H4 (cell line): ENCODE results near the gene COL1A1. TPM values are rescaled to one million over a fixed set of nuclear protein-coding genes. Genes with fewer than 3 reads are reported as not detected.
A peak's percentile ranks its signal among the peaks of the same experiment; 100 is the strongest.

Experiments
- DNase-seq: peaks from one replicate; pipeline ENCODE4 v3.0.0-alpha.2; 2015; ENCODE audit warnings: low spot score
- total RNA-seq: library from RNA; depleted of rRNA; stranded (reverse); fragments of >200 nt; shearing (Covaris generic); gene quantifications from 2 replicates; pipeline ENCODE4 v1.2.3, GENCODE V29; 2014

COL1A1 gene
- total RNA-seq, 1 experiment from 2014 or later: 11.1 TPM

DNA sequence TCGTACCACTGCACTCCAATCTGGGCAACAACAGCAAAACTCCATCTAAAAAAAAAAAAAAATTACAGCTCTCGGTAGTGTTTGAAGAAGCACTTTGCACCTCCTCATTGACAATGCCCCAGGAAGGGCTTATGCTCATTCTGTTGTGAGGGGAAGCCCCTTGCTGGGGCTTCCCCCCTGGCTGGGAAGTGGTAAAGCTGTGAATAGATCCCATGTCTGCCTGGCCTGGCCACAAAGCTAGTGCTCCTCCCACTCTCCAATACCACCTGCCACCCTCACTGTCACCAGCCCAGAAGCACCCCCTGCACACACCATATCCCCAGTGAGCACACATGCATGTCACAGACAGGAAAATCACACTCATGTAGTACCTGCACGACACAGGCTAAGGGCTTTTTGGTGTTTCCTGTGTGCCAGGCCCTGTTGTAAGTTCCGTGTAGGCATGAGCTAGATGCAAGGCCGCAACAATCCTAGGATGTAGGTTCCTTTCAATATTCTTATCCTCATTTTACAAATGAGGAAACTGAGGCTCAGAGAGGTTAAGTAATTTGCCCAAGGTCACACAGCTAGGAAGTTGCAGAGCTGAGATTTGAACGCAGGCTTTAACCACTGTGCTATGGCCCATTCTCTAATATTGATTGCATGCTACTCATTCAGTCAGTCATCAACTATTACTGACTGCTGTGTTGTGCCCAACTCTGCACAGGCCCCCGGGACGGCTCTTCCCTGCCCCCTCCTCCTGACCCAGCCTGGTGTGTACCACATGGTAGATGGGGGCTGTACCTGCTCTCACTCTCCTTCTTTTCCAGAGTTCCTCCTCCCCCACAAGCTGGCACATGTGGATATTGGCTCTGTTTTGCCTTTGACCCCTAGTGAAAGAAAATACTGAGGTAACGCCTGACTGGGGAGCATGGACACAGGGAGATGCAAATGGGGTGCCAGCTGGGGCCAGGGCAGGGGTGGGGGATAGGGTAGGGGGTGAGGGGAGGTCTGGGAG is 11.9 kb upstream of the COL1A1 start:
- DNase-seq: peak; percentile 57

DNA sequence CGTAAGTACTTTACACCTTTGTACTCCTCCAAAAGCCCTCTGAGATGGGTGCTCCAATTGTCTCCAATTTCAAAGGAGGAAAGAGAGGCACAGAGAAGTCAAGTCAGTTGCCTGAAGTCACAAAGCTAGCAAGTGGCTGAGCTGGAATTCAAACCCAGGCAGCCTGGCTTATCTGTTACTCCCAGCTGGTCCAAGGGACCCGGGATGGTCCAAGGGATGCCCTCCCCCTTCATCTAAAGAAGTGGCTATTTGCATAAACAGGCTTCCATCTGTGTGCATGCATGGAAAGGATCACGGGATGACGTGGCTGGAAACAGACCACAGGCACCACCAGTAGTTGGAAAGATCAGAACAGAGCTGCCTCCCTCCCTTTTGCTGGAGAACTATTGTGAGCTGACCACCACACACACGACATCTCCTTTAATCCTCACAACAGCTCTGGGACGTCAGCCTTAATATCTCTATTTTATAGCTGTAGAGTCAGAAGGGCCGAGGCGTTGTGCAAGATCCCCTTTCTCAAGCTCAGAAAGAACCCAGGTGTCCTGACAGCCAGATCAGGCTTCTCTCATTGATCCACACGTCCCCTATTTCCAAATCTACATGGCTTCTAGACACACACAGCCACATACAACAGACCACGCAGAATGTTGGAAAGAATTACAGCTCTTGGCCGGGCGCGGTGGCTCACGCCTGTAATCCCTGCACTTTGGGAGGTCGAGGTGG is 10.9 kb upstream of the COL1A1 start:
- DNase-seq: peak; percentile 85

DNA sequence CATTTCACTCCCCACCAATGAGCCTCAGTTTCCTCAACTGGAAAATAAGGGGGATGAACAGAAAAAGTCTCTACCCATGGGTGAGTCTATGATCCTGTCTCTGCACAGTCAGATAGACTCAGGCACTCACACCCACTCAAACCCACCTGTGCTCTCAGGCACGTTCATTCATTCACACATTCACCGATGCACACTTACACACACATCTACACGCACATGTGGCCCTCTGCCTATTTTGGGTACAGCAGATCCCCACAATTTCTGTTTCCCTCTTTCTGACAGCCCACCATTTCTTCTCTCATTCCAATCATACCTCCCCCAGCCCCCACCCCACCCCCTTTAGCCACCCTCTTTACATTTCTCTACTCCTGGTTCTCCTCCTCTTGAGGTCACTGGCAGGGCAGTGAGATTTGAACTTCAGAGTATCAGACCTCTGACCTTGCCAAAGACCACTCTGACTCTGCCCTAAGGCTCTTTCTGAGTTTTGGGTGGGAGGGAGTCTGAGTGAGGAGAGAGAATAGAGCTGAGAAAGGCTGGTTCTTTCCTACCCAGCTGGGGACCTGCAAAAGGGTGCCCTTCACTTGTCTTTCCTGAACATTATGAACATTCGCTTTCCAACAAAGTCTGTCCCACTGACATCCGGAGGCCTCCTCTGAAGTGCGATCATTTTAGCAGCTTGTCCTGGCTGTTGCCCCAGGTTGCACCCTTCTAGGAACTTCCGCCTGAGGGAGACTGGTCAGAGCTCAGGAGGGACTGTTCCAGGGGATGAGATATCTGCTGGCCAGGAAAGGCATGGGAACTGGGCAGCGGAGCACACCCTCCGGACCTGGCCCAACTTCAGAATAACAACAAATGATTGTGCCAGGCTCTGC is 10.1 kb upstream of the COL1A1 start:
- DNase-seq: no peak

DNA sequence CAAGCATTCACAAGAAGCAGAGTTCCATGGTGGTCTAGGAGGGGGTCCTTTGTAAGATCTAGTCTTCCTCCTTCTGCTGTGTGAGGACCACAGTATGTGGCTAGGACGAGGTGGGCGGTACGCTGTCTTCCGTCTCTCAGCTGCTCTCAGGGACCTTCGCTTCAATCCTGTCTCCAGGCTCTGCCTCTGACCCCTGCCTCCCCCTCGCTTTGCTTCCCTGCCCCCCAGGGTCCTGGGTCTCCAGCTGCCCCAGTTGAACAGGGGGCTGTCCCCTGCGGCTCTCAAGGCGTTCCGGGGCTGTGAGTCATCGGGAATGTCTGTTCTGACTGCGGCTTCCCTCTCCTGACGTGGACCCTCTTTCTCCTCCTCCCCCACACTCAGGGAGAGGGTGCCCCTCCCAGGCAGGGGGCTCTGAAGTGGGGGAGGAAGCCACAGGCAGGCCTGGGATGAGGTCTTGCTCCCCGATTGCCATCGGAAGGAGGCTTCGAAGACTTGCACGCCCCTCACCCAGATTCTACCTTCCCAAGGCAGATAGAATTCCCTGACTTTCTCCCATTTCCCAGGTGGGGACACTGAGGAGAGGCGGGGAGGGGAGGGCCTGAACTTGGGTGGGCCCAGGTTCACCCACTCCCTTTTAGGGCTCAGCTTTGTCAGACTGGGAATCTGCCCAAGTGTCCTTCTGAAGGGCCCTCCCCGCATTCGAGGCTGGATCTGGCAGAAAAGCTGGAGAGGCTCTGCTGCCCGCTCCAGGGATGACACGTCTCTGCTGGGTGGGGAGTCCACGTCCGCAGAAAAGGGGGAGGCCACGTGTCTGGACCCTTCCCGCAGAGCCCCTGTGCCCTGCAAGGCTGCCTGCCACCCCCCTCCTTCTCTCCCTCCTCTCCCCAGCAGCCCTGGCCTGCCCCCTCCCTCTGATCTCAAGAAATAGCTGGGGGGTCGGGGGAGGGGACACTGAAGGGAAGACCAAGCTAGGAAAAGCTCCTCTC is 9.1 kb upstream of the COL1A1 start:
- DNase-seq: peak; percentile 98

DNA sequence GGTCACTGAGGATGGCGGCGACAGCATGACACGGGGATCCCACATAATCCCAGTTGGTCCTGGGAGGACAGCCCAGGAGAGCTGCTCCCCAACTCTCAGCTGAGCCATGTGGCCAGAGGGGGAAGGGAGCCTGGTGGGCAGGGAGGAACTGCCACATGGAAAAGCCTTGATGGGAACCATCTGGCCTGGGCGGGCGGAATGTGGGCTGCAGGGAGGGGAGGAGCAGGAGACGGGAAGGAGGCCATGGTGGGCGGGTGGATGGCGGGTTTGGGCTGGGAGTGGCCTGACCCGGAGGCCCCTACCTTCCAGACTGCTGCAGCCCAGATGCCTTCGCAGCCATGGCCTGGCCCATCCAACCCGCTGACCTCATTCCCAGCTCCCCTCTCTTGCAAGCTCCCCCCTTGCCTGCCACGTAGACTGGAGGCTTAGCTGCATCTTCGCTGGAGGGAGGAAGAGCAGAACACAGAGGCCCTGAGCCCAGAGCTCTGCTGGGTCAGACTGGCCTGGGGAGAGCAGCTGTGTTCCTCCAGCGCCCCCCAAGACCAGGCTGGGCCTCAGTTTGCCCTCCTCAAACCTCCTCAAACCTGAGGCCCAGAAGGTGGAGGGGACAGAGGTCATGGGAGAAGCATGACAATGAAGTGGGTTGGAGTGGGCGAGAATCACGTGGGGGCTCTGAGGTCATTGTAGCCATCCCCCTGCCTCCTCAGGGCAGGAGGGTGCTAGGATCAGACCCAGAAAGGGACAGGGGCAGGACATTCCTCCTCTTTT is 8.2 kb upstream of the COL1A1 start:
- peak; percentile 99 for DNase-seq

DNA sequence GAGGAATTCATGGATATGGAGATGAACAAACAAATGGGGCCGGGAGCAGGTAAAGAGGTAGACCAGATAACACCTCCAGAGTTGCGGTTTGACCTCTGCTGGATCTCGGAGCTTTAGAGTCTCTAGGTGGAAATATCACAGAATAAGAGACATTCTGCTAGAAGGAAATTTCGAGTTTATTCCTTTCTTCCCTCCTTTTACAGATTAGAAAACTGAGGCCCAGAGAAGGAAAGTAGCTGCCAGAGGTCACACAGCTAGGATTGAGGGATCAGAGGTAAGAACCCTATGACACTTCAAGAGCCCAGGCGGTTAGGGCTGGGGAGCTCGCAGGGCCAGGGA is 7.7 kb upstream of the COL1A1 start:
- DNase-seq: no peak

DNA sequence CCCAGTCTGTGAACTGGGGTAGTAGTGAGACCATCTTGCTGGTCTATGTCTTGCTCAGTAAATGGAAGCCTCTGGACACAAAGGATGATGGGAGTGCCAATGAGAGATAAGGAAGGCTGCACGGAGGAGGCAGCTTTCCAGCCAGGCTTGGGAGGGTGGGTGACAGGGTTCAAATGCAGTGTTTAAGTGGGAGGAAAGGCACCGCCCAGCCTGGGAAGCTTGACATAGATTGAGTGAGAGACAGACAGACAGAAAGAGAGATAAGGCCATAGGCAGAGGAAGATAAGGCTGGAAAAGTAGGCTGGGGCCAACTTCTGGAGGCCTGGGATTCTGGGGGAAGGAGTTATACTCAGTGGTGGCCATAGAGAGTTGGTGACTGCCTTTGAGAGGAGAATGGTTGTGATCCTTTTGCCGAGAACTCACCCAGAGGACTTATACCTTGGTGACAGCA is 7.2 kb upstream of the COL1A1 start:
- no peak for DNase-seq

DNA sequence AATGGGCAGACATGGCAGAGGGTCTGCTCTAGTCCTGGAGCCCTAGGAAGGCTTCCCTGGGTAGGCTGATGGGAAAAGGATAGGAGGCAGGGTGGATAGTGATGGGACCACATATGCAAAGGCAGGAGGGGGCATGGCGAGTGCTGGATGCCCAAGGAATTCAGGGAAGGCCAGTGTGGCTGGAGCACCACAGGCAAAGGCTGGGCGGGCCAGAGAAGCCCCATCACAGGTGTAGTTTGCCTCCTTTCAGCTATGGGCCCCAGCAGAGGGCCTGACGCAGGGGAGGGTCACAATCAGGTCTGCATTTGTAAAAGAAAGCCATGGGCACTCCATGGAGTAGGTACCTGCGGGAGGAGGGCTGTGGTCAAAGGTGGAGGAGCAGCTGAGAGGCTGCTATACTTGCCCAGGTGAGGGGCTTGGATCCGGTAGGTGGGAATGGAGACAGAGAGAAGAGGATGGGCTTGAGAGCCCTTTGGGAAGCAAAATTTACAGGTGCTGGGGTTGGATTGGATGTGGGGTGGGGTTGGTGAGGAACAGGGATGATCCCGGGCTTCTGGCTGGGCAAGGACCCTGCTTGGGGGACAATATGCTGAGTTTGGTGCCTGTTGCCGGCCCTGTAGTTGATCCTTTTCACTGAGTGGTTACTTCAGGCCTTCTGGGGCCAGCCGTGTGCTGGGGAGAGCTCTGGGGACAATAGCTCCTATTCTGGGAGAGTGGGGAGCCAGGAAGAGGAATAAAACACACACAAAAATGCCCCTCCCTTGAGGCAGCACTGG is 6.5 kb upstream of the COL1A1 start:
- DNase-seq: no peak

DNA sequence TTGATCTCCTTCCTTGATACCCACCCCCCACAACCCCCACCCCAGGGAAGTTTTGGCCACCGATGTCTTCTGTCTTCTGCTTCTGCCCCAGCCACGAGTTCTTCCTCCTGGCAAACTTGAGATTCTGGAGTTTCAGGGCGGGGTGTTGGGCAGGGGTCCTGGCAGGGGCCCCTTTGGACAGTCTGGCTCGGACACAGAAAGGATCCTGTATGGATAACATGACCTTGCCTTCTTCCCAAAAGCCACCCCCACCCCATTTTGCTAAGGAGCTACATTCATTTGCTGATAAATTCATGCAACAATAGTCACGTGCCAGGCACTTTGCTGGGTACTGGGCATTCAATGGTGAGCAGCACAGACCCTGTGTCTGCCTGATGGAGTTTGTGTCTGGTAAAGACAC is 5.9 kb upstream of the COL1A1 start:
- DNase-seq: no peak

DNA sequence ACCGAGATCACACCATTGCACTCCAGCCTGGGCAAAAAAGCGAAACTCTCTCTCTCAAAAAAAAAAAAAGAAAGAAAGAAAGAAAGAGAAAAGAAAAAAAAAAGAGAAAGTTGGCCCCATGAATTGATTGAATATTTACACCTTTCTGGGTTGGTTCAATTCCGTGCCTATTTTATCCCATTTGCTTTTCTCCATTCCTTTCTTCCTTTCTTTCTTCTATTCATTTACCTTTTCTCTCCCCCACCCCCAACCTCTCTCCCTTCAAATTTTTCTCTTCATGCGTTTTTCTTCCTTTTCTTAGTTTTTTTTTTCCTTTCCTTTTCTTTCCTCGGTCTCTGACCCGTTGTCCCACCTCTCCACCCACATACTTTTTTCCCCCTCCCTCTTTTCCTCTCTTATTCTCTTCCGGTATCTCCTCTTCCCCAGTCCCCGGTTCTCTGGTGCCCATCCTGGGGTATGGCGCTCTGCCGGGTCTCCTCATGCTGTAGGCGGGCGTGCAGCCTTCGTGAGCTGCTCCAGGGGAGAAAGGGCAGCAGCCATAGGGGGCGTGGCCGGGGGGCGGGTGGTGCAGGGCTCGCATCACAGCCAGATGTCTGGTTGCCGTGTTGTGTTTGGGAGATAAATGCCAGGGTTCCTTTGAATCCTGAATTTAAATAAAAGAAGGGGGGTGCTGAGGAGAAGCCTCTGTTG is 5.3 kb upstream of the COL1A1 start:
- DNase-seq: peak; percentile 46

DNA sequence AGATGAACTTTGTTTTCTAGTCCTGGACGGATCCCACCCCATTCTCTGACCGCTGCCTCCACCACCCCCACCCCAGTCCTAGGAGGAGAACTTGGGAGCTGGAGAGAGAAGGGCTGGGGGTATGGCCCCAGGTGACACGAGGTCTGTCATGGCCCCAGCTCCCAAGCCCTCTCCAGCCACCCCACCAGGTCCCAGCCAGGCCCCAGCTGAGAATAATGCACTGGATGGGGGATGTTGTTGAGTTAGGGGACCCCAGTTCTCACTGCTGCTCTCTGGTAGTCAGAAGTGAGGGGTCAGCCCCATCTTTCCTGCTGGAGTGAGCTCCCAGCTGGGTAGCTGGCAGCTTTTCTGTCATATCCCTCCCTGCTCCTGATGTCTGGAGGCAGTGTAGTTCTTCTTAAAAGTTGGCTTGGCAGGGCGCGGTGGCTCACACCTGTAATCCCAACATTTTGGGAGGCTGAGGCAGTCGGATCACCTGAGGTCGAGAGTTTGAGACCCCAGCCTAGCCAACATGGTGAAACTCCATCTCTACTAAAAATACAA is 4.6 kb upstream of the COL1A1 start:
- DNase-seq: no peak

DNA sequence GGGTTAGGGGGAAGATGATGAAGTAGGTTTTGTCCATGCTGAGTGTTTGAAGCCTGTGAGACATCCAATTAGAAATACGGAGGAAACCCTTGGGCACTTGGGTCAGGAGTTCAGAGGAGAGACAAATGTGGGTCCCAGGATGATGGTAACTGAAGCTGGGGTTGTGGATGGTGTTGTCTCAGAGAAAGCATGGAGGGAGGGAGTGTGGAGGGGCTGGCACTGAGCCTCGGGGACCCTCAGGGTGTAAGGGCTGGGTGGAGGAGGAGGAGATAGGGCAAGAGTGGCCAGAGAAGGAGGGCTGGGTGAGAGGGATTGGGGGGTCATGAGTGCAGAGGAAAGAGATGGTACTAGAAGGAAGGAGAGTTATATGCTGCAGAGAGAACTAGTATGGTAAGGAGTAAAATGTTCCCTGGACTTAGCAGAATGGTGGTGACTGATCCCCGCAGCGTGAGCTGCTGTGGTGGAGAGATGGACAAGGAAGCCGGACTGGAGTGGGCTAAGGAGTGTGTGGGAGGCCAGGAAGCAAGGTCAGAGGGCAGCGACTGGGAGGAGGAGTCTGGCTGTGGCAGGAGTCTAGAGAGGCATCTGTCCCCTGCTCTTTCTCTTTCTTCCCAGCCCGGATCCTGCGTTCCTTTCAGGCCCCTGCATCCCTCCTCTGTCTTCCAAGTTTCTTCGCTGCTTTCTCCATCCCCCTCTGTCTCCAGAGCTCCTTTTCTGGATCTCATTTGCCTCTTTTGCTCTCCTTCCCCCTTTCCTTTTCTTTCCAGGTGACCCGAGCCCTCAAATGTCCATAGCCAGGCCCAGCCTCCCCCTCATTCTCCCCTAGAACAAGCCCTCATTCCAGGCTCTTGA is 3.9 kb upstream of the COL1A1 start:
- no peak for DNase-seq

DNA sequence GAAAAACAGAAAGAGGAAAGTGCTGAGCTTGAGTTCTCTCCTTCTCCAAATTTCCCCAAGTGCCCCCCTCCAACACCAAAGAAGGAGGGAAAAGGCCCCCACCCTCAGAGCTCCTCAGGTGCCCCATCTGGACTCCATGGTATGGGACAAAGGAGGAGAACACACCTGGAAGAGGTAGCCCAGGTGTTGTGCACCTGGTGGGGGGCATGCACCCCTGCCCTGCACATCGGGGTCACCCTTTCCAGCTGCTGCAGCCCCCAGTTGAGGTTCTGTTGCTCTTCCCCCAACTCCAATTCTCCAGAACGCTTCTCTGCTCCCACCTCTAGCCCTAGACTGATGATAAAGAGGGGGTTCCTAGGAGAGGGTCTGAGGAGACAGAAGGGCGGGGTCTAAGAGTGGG is 3.0 kb upstream of the COL1A1 start:
- no peak for DNase-seq

DNA sequence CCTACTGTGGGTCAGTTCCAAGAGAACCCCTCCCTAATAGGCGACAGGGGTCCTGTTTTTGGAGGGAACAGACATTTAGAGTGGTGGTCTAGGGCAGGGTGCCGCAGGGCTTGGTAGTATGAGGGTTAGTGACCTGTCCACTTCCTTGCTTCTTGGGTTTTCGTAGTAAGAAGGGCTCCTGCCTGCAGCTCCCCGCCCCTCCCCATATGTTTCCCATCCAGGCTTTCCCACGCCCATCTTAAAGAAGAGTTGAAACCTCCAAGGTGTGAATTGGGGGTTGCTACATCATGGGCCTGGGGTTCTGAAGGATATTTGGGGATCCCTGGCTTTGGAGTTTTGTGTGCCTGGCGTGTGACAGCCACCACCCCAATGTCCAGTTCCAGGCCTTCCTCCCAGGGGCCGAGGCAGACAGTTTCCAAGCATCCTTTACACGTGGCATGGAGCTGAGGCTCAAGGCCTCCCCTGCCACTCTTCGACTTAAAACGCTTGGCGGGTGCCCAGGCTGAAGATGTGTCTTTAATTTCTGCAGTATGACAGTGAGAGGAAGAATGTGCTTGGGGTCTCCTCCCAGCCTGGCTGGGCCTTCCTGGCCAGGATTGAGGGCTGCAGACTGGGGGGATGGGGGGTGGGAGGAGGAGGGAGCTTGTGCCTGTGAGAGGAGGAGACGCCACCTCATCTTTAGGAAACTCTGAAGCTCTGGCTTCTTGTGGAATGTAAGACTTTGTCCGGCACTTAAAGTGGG is 2.3 kb upstream of the COL1A1 start:
- DNase-seq: no peak

DNA sequence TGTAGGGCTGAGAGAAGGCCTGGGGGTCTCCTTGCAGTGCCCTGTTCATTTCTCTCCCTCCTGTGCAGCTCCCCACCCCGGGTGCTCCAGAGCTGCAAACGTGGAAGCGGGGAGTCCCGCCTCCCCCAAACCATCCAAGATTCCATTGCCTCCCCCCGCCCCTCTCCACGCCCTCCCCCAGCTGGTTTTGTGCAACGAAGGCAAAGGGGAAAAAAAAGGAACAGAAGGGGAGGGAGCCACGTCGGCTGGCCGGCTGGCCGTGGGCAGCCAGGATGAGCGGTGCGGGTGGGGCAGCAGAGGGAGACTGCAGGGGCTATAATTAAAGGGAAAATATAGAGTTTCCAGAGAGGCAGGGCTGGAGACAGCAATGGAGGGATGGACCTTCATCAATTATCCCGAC is 1.7 kb upstream of the COL1A1 start:
- no peak for DNase-seq

DNA sequence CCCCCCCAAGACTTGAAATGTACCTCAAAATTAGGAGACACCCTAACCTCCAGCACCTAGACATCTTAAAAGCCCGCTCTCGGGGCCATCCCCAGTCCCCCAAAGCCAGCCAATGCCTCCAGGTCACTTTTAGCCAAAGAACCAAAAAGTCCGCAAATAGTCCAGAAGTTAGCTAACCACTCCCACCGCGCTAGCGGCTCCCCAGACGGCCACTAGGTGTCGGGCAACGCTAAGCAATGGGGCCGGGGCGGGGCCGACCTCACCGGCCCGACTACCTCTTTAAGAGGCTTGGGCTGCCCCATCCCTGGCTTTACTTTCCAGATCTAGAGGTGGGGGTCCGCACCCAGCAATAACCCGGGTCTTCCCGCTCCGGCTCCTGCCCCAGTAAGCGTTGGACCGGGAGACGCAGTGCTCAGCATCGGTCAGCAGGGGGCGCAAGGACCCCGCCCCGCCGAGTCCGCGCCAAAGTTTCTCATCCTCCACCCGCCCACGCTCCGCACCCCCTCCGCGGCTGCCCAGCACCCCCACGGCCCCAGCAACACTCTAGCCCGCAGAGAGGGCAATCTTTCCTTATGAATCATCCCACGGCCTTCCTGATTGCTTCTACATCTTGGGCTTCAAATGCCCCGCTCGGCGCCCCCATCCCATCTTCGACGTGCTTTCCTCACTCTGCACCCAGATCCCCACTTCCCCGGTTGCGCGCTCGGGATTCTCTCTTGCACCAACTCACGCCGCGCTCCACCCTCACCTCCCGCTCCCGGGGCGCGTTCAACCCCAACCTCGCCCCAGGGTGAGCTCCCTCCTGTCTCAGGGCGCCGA is 765 bp downstream of the COL1A1 start:
- DNase-seq: peak; percentile 93
